HG02981 (cell line): ENCODE data around the gene CCNF.

Experiments
- ATAC-seq: cut with Tn5 transposase; IDR thresholded peaks from one replicate; pipeline ENCODE4 v1.9.1; 2021; ENCODE audit warnings: mild to moderate bottlenecking, moderate library complexity; ENCODE audit not compliant: unreplicated experiment

The CCNF gene

GRCh38 chr16:2499890-2500429 is 70.7 kb downstream of the CCNF start:
- no peak for ATAC-seq

GRCh38 chr16:2500430-2500917 is 71.2 kb downstream of the CCNF start:
- no peak for ATAC-seq

DNA sequence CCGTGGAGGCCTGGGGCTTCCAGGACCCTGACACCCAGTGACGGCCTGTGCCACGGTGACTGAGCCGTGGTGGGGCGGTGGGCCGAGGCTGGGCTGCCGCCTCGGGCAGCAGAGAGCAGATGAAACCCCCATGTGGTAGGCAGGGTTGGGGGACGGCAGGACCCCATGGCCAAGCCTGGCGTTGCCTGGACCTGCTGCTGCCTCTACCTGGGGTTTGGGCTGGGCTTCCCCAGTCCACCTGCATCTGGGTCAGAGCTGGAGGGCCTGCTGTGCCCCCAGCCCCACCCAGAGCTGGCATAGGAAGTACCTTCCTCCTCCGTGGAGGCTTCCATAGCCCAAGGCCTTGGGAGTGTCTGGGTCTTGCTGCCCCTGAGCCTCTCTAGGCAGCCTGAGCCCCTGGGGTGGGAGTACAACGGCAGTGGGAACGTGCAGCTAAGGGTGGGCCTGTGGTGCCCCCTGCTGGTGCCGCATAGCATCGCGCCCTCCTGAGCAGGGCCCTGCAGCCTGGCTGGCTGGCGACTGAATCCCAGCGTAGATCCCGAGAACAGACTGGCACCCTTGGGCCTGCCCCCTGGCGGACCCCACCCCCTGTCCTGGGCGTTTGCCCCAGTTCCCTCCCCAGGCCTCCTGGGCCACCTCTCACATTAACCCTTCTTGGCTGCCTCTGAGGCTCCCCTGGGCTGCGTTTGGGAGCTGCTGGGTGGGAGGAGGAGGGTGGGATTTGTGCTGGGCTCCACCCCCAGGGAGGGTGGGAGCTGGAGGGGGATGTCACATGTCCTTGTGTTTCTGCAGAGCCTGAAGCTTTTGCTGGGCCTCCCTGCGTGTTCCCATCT is 71.9 kb downstream of the CCNF start:
- ATAC-seq = no peak

DNA sequence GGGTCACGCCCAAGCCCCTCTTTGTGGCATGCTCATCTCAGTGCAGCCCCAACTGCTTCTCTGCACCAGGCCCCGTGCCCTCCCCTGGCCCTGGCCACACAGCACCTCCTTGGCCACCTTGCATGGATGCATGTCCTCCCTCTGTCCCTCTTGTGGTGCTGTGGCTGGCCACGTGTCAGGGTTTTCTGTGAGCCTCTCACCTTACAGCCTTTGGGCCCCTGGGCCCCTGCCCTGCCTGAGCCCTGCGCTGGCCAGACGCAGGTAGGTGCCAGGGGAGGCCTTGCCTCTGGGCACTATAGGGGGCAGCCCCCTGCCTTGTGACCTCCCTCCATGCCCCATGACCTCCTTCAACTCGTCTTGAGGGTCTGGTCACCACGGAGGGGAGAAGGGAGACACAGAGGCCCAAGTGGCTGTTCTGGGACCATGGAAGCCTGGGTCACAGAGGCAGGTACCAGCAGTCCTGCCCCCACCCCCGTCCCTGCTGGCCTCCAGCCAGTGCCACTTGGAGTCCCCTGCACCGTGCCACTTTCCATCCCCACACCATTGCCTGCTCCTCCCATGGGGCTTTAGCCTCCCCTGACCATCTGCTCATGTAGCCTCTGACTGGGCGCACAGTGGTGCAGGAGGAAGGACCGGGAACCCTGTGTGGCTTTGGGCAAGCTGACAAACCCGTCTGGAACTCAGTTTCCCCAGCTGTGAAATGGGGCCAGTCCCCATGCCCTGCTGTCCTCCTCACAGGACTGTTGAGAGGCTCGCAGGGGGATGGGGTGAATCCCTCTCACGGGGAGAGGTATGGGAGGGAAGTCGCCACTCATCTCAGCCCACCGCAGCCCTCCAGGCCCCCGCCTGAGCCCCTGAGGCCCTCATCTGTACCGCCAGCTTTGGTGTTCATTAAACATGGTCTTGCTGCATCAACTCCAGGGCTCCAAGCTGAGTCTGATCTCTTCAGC is 73.0 kb downstream of the CCNF start:
- ATAC-seq = no peak

- no peak for ATAC-seq
Observed at GRCh38 chr16:2505695-2506094, 76.4 kb downstream of the CCNF start.

- ATAC-seq = peak; percentile 70
Observed at GRCh38 chr16:2507052-2507659, 77.9 kb downstream of the CCNF start.

GRCh38 chr16:2507665-2508064 is 78.4 kb downstream of the CCNF start:
- ATAC-seq = peak; percentile 6
